GM12878 (cell line): ENCODE data around the gene ARL6IP1.

Experiments used
- POLR2A ChIP-seq: IDR thresholded peaks from 2 replicates; pipeline ENCODE4 v1.6.1; 2011; ENCODE audit warnings: low read depth, mild to moderate bottlenecking, low read length
- POLR2AphosphoS5 ChIP-seq: IDR thresholded peaks from 2 replicates; pipeline ENCODE4 v1.6.1; 2011; ENCODE audit warnings: mild to moderate bottlenecking, low read length, inconsistent platforms
- TCF12 ChIP-seq: IDR thresholded peaks from 2 replicates; pipeline ENCODE4 v1.6.1; 2011; ENCODE audit warnings: low read depth, mild to moderate bottlenecking, low read length
- ZNF274 ChIP-seq: IDR thresholded peaks from one replicate; pipeline ENCODE4 v1.8.0; 2011; ENCODE audit not compliant: insufficient read length, insufficient read depth

DNA sequence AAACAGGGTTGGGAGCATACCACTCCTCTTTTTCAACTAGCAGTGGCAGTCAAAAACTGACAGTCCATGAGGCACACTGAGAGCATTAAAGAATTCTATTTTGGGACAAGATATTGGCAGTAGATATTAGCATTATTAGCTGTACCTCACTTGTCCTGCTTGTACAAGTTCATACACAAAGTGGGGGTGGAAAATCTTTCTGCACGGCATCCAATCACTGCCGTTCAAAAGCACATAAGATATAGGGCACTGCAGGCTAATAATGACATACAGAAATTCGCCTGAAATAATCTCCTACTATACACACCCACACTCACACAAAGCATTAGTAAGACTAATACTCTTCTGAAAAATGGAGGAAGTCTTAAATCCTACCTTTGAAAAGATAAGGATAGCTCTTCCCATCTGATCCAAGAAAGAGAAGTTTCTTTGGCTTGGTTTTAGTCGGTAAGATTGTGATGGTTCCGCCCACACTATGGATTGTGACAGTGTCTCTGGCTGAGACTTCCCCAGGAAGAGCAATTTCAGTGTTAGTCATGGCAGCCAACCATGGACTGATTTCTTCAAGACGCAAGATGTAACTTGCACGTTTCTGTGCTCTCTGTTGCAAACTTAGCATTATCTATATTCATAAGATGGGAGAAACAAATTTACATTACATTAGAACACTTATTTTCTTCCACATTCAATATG, 40.6 kb upstream of the ARL6IP1 start:
- TF ChIP-seq ZNF274 = no peak
- TF ChIP-seq POLR2A = no peak
- no peak for TF ChIP-seq POLR2AphosphoS5
- TF ChIP-seq TCF12 = no peak
